ENCODE results near the gene CD48.

CD48 gene

GRCh38 chr1:160651433-160652064, 60.1 kb downstream of the CD48 start:
- DNase-seq (ENCODE audit: low spot score), result no peak

GRCh38 chr1:160647329-160647720, 64.3 kb downstream of the CD48 start:
- DNase-seq (ENCODE audit: low spot score), result no peak

GRCh38 chr1:160646711-160647328, 64.8 kb downstream of the CD48 start, which contains the start of gene SLAMF1:
SLAMF1 (minus strand) TSS chr1:160647044; CDS start chr1:160646945, 99 bp downstream.
- DNase-seq (ENCODE audit: low spot score), result no peak

- DNase-seq (ENCODE audit: low spot score), result no peak
These were observed 65.4 kb downstream of the CD48 start for GRCh38 chr1:160646180-160646579.

- no peak for DNase-seq (ENCODE audit: low spot score)
These were observed 66.1 kb downstream of the CD48 start for GRCh38 chr1:160645386-160646130.

GRCh38 chr1:160644399-160644798, 67.2 kb downstream of the CD48 start:
- no peak for DNase-seq (ENCODE audit: low spot score)

GRCh38 chr1:160643138-160643537, 68.5 kb downstream of the CD48 start:
- no peak for DNase-seq (ENCODE audit: low spot score)

- no peak for DNase-seq (ENCODE audit: low spot score)
These were observed 69.4 kb downstream of the CD48 start for GRCh38 chr1:160642281-160642644.

GRCh38 chr1:160641323-160642280, 70.0 kb downstream of the CD48 start:
- DNase-seq (ENCODE audit: low spot score), result no peak

- no peak for DNase-seq (ENCODE audit: low spot score)
These were observed 71.1 kb downstream of the CD48 start for GRCh38 chr1:160640359-160641123.

GRCh38 chr1:160639652-160640051, 72.0 kb downstream of the CD48 start:
- no peak for DNase-seq (ENCODE audit: low spot score)

- DNase-seq (ENCODE audit: low spot score), result no peak
These were observed 72.7 kb downstream of the CD48 start for GRCh38 chr1:160638926-160639325.

- no peak for DNase-seq (ENCODE audit: low spot score)
These were observed 73.1 kb downstream of the CD48 start for GRCh38 chr1:160638540-160638857.

- DNase-seq (ENCODE audit: low spot score), result peak; percentile 6
These were observed 73.6 kb downstream of the CD48 start for GRCh38 chr1:160637821-160638539.

GRCh38 chr1:160637065-160637464, 74.6 kb downstream of the CD48 start:
- DNase-seq (ENCODE audit: low spot score), result no peak

GRCh38 chr1:160636547-160636946, 75.1 kb downstream of the CD48 start:
- DNase-seq (ENCODE audit: low spot score), result no peak

GRCh38 chr1:160636076-160636475, 75.5 kb downstream of the CD48 start:
- DNase-seq (ENCODE audit: low spot score), result no peak

- no peak for DNase-seq (ENCODE audit: low spot score)
These were observed 76.8 kb downstream of the CD48 start for GRCh38 chr1:160634543-160635491.

GRCh38 chr1:160633330-160633903, 78.2 kb downstream of the CD48 start:
- DNase-seq (ENCODE audit: low spot score), result no peak

Data from kidney tubule cell (primary cell).